GM19397 (cell line): Measurements from ENCODE around the gene RPA3.

ENCODE experiments used
- ATAC-seq: cut with Tn5 transposase; IDR thresholded peaks from one replicate; pipeline ENCODE4 v1.9.1; 2021; ENCODE audit warnings: mild to moderate bottlenecking, moderate library complexity; ENCODE audit not compliant: unreplicated experiment

RPA3 gene

DNA sequence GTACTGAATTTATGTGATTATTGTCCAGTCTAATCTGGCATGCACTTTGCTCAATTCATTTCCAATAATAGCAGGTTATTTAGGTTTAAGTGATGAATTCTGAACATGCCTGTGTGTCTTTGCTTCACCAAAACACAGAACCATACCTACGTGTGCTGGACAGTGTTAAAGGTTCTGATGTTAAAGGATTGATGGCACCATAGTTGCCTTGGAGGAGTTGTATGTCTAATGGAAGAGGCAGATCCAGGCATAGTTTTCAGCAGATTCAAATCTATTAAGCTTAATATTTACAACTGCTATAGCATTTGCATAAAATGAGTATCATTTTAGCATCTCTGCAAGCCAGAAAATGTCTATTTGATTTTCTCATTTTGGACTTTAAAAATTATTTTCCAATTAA is 105.9 kb downstream of the RPA3 start:
- ATAC-seq, result no peak

DNA sequence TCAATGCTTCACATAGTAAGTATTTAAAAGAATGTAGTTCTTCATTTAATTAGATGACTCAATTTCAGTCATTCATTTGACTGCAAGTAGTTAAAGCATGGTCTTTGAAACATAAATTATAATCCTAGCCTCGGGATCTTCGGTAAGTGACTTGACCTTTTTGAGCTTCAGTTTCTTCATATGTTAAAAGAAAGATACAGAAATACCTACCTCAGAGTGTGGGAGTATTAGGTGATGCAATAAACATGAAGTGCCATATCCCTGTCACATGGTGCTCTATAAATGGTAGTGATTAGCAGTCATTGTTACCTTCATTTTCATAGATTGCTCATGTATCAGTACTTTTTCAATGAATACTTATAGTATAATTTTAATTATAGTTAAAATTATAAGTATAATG is 109.1 kb downstream of the RPA3 start:
- ATAC-seq, result no peak

DNA sequence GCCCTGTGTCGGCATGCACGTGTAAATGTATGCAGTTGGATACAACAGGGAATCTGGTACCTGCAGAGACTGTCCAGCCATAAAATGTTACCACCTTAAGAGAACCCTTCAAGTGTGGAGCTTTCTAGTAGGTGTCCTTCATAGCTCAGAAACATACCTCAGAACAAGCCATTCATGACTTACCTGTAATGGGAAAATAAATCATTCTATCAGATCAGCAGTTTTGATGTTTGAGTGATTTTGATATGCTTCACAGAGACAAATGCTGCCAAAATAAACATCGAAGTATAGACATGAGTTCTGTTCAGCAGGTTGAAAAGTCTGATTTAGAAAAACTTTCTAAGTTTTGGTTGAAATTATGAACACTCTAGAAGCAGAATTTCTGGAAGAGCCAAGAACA is 111.4 kb downstream of the RPA3 start:
- ATAC-seq, result no peak

DNA sequence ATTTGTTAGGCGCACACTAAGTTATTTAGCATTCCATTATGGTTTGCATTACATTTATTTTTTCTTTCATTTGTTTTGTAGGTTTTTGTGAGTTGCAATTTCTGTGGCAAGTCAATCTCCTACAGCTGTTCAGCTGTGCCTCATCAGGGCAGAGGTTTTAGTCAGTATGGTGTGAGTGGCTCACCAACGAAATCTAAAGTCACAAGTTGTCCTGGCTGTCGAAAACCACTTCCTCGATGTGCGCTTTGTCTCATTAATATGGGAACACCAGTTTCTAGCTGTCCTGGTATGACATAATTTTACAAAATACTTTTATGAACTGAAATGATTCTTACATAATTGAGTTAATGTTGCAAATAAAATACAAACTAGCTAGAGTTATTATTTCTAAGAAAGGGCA is 122.2 kb downstream of the RPA3 start:
- no peak for ATAC-seq

DNA sequence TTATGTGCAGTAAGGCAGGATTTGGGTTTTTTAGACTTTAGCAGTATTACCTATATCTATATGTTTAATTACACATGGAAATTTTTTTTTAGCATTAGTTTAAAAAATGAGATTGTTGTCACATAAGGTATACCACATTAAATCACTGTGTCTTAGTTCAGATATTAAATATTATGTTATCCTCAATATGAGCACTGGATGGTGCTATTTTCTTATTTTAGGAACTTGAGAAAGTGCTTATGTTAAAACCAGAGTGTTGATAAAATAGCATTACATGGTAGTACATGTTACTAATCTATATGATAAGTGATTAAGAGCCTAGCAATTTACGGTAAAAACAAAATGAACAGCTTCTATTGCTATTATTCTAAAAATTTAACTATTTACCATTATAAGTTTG is 123.0 kb downstream of the RPA3 start:
- no peak for ATAC-seq
